GM18867 (cell line): ENCODE results near the gene SMG1.
"Not testable (repeated sequence)": the region's sequence is repeated elsewhere in the genome, so short reads cannot be mapped to it uniquely, and the experiment has no call there.

ENCODE experiments used
- ATAC-seq: cut with Tn5 transposase; IDR thresholded peaks from one replicate; pipeline ENCODE4 v1.9.1; 2021; ENCODE audit warnings: mild to moderate bottlenecking, moderate library complexity; ENCODE audit not compliant: unreplicated experiment

SMG1 gene

GRCh38 chr16:18936727-18937340 is 10.6 kb upstream of the SMG1 start:
- no peak for ATAC-seq

DNA sequence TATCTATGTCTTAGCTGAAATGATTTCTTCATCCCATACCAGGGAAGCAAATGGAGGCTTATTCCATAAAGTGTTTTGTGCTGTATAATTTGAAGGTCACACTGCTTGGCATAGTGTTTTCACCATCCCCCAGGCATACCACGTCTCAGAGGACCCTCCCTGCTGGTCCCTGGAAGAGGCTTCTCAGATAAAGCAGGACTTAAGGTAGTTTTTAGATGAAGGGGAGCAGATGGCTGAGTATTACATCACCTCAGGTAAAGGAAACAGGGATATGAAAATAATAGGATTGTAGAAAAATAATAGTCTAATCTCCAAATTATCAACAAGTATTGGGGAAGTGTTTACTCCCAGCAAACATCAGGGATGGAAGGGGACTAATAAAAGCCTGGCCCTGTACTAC is 7.3 kb upstream of the SMG1 start:
- ATAC-seq = no peak

DNA sequence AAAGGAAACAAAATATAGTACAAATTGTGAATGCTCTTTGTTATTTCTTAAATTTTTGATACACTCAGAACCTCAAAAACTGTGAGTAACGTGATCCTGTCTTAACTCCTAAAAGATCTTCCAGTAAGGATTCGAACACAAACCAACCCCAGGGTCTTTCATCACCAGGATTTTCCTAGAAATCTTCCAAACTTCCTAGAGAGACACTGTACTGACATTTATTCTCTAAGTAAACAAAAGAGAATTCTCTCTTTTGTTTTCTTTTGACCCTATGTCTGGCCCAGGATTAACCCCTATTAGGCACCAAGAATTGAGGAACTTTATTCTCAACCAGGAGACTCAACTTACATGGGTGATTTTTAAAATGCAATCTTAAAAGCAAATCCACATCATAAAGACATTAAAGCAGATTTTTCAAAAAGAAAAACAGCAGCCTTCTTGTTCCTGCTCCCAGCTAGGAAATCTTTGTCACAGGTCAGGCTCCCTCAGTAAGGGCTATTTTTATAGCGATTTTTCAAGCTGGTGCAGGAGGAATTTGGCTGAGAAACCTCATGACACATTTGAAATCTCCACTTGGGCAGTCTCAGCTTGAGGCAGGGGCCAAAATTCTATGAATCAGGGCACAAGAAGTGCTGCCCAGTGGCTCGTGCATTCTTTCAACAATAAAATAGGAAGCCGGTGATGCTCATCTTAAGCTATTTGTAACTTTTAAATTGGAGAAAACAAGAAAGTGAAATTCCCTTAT is 6.2 kb upstream of the SMG1 start:
- ATAC-seq = no peak

GRCh38 chr16:18931756-18932155 is 5.5 kb upstream of the SMG1 start:
- no peak for ATAC-seq

DNA sequence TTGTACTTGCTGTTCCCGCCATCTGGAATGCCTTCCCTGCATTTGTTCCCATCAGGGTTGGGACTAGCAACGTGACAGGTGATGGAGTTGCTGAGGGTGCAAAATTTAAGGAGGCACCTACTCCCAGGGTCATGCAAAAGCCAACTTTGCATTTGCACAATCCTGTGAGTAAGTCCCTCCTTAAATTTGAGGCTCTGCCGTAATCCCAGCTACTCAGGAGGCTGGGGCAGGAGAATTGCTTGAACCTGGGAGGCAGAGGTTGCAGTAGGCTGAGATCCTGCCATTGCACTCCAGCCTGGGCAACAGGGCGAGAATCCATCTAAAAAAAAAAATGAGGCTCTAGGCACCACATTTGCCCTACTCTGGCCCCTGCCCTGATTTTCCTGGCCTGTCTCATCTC is 3.9 kb upstream of the SMG1 start:
- ATAC-seq = not testable (repeated sequence)

GRCh38 chr16:18928073-18928472 is 1.9 kb upstream of the SMG1 start:
- ATAC-seq = not testable (repeated sequence)

- ATAC-seq = peak; percentile 53
Observed at GRCh38 chr16:18925215-18925985, 808 bp downstream of the SMG1 start.

DNA sequence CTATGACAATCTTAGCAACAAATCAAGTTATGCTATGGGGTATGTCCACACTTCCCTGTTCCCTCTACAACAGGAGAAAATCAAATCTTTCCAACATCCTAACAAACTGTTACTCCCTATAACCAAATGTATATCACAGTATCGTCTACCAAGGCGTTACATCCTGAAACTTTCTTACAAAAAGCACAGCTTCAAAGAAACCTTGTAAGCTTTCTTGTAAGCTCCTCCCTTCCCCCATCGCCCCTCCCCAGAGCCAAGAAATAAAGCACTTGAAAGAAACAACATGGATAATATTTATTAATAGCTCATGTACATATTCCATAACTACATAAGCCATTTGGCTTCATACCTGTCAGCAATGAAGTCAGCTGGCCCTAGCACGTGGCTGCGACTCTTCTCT is 2.3 kb downstream of the SMG1 start:
- ATAC-seq = not testable (repeated sequence)

DNA sequence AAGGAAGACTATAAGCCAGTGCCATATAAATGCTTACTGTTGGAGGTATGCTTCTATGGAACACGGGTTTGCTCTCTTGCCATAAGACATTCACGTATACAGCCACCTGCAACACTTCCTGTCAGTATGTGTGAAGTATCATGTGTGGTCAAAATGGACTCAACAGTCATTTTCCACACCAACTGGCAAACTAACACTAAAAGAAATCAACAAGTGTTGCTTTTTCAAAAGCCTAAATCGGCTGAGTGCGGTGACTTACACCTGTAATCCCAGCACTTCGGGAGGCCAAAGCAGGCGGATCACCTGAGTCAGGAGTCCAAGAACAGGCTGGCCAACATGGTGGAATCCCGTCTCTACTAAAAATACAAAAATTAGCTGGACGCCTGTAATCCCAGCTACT is 3.1 kb downstream of the SMG1 start:
- not testable (repeated sequence) for ATAC-seq

DNA sequence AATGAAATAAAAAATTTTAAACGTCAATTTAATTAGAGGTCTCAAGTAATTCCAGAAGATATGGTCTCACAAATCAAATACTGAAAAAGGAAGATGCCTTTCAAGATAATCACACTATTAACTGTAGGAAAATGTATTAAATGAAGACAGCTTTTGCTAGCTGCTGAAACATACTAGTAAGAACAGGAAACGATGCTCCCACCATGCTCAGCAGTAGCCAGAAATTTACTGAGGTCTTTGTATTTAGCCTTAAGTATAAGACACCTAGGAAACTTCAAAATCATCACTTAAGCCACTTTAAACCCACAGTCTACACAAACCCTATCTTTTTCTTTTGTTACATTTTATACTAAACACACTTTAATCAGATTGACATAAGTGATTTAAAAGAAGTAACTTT is 16.6 kb downstream of the SMG1 start:
- ATAC-seq = not testable (repeated sequence)

DNA sequence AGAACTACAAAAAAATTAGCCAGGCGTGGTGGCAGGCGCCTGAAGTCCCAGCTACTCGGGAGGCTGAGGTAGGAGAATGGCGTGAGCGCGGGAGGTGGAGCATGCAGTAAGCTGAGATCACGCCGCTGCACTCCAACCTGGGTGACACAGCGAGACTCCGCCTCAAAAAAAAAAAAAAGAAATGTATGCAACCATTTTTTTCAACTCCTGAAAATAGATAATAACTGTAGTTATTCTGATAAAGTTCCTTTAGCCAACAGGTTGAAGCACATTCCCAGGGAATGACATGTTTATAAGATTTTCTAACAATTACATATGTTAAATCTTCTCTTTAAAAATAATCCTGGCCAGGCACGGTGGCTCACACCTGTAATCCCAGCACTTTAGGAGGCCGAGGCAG is 17.5 kb downstream of the SMG1 start:
- ATAC-seq = not testable (repeated sequence)

GRCh38 chr16:18902778-18903177 is 23.4 kb downstream of the SMG1 start:
- not testable (repeated sequence) for ATAC-seq

DNA sequence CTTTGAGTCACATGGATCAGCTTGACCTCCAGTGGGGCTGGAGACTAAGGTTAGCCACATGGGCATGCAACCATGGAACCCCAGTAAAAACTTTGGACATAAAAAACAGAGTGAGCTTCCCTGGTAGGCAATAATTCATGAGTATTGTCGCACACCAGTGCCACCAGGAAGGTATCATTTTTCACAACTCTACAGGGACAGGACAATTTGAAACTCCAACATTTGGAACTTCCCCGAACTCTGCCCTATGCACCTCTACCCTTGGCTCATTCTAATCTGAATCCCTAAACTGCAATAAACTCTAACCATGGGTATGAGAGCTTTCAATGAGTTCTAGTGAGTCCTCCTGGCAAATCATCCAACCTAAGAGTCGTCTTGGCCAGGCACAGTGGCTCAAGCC is 24.2 kb downstream of the SMG1 start:
- not testable (repeated sequence) for ATAC-seq

DNA sequence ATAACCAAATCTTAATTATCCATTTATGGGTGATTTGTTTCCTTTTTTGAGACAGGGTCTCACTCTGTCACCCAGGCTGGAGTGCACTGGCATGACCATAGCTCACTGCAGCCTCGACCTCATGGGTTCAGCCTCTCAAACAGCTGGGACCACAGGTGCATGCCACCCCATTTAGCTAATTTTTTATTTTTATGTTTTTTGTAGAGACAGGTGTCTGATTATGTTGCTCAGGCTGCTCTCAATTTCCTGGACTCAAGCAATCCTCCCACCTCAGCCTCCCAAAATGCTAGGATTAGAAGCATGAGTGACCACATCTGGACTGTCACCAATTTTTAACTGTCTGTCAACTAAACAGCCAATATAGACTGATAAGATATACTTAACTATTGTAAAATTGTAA is 25.0 kb downstream of the SMG1 start:
- not testable (repeated sequence) for ATAC-seq

DNA sequence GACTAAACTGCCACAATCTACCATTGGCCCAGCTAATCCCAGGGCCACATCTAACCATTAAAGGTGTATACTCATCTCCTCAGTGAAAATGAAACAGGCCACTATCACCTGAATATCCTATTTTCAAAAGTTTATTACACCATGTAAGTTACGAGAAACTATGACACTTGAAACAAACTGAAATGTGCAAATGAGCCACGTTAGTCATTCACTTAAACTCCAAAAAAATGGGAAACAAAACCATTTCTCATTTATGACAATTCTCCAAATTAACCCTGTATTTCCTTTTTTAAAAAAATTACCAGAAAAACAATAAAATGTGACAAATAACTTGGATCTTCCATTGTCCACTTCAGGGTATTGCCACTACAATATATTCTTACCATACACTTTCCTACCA is 41.8 kb downstream of the SMG1 start:
- ATAC-seq = not testable (repeated sequence)

DNA sequence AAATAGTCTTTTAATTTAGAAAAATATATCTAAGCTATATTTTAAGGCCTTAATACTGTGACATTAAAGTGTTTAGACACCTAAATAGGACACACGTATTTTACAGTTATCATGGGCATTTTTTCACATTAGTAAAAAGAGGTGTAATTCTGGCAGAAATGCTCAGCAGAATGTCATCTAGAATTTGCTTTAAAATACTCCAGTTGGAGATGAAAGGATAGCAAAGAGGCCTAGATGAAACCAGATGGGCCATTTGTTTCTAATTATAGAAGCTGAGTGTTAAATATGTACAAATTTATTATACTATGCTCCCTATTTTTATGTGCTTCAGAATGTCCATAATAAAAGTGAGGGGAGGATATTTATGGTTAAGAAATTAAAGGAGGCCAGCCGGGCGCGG is 48.5 kb downstream of the SMG1 start:
- not testable (repeated sequence) for ATAC-seq

DNA sequence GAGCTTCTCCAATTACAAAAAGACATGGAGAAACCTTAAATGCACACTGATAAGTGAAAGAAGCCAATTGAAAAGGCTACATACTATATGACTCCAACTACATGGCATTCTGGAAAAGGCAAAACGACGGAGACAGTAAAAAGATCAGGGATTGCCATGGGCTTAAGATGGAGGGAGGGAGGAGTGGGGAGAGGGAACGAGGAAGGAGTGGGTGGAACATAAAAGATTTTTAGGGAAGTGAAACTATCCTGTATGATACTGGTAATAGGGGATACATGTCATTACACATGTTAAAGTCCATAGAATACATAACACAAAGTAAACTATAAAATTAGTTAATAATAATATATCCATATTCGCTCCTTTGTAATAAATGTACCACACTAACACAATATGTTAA is 48.9 kb downstream of the SMG1 start:
- not testable (repeated sequence) for ATAC-seq

- ATAC-seq = not testable (repeated sequence)
Observed at GRCh38 chr16:18876301-18876700, 49.9 kb downstream of the SMG1 start.

DNA sequence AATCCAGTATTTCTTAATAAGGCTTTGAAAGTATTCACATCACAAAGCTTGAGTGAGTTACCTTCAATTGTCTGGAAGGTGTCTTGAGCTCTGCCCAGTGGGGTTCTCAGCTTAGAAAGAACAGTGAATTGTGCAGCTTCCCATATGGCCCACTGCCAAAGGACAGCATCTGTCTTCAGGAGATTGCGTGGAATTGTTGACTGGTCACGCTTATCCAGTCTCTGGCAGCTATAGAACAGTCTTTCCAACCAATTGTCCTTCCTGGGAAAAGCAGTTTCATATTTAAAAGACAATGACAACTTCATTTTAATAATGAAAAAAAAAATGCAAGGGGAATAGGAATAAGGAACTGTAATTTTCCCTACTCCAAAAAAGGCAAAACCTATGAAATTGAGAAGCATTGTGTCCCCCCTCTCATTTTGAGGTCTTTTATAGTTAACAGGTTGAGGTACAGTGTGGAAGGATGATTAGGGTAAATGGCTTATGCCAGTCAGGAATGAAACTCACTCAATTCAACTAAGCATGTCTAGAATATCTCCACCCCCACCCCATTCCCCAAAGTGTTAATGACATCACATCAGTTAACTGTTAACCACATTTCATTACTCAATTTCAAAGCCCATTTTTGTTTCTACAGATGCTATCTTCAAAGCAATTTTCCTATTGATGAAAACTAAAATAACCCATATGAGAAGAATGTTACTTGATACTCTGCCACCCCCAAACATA is 57.0 kb downstream of the SMG1 start:
- not testable (repeated sequence) for ATAC-seq

GRCh38 chr16:18866277-18866823 is 59.9 kb downstream of the SMG1 start:
- ATAC-seq = not testable (repeated sequence)

GRCh38 chr16:18862891-18863290 is 63.3 kb downstream of the SMG1 start:
- ATAC-seq = not testable (repeated sequence)
